Measurements from ENCODE around the gene CCDC50. TPM values are rescaled to one million over a fixed set of nuclear protein-coding genes. Genes with fewer than 3 reads are reported as not detected.

Gene CCDC50
- total and polyA plus RNA-seq, 10 of the 15 experiments (the other 5 are each of a cell fraction or from before 2014, with no cell fraction given) = 46.7 to 150 (median 125) TPM

GRCh38 chr3:191314109-191314728 is 15.0 kb upstream of the CCDC50 start:
- Histone ChIP-seq H3K9me3 (replicated peaks; ENCODE audit: control insufficient read depth, insufficient read depth, low read length) (no peaks in the 10 kb centered on the region; the same call in 2 of the 3 replicates), H3K4me2 (ENCODE audit: control insufficient read depth, insufficient read depth) (no peak overlapping the region), H3K9ac (ENCODE audit: control insufficient read depth, insufficient read depth, low read length) (no peak overlapping the region), H3K27me3 (replicated peaks in 1 of 2; ENCODE audit: control insufficient read depth in 2 of 2, insufficient read depth in 2 of 2, low read length in 1 of 2) (no peaks in the 10 kb centered on the region), H3K27ac (ENCODE audit: control insufficient read depth, insufficient read depth) (no peak overlapping the region), H3K79me2 (ENCODE audit: control insufficient read depth, insufficient read depth, low read length) (no peaks in the 10 kb centered on the region), H3K4me1 (ENCODE audit: control insufficient read depth, insufficient read depth, low read length) (no peaks in the 10 kb centered on the region; the same call in 1 of the 2 replicates), H2AFZ (ENCODE audit: control insufficient read depth, low read depth, low read length) (no peak overlapping the region), H3K4me3 (no peak overlapping the region), H3K36me3 (ENCODE audit: control insufficient read depth in 2 of 2, insufficient read depth in 2 of 2, low read length in 1 of 2) (no peaks in the 10 kb centered on the region), H4K20me1 (ENCODE audit: control insufficient read depth, insufficient read depth) (no peaks in the 10 kb centered on the region)
- in situ Hi-C loops (cut with MboI) = no loop called here
- 51% methylated on average over 5 of the region's 5 CpGs for WGBS (ENCODE audit: insufficient coverage, insufficient replicate concordance, low lambda C conversion rate, missing lambda C conversion rate)
- SMC1A ChIA-PET (ENCODE audit: uncharacterized antibody, unreplicated experiment) = interaction anchor here (1.2 to 1.7 kb wide), 5 partner anchors 10 to 42 kb away, joined by 3 to 5 read pairs (median 3); no protein-coding TSS in a partner anchor
- intact Hi-C loops (cut with micrococcal nuclease; ENCODE audit: unreplicated experiment) = no loop called here
- BruUV-seq (replicated peaks) = no TSS peak
- RAD21 ChIA-PET (ENCODE audit: unreplicated experiment) = no interaction called here
- DNase-seq (ENCODE audit: low read depth, low spot score) = no peak
- CTCF ChIA-PET = interaction anchor here (1.5 kb wide), 1 partner anchor 14 kb away, joined by 4 read pairs; no protein-coding TSS in a partner anchor
- FAIRE-seq = no peak
- POLR2A ChIA-PET = no interaction called here
- TF ChIP-seq SMAD1 (IDR thresholded peaks at IDR 0.05; ENCODE audit: low read depth, partially characterized antibody) (no peak), SREBF2 (IDR thresholded peaks at IDR 0.05; ENCODE audit: low read length) (no peak), NRF1 (conservative IDR thresholded peaks at IDR 0.05; ENCODE audit: low read depth, low read length) (no peak), SREBF1 (IDR thresholded peaks at IDR 0.05; ENCODE audit: low read length) (no peak), CREM (IDR thresholded peaks at IDR 0.05; ENCODE audit: low read depth) (no peak), RELB (IDR thresholded peaks at IDR 0.05; ENCODE audit: low read depth) (no peak), DPF2 (IDR thresholded peaks at IDR 0.05) (no peak), MLLT1 (IDR thresholded peaks at IDR 0.05) (no peak), PAX8 (IDR thresholded peaks at IDR 0.05) (no peak), CBX3 (IDR thresholded peaks at IDR 0.05; ENCODE audit: borderline replicate concordance, low read depth) (no peak), ZNF687 (IDR thresholded peaks at IDR 0.05) (no peak)
- ATAC-seq = no peak

Measured in GM12878 (cell line).